Activated CD8-positive, alpha-beta memory T cell treated with anti-CD3 and anti-CD28 coated beads, Interleukin-2, amount 50 U/mL, for 1 hour (primary cell): ENCODE measurements around the gene MCRIP2.

Source experiments
- DNase-seq: peaks from one replicate; pipeline ENCODE4 v3.0.0-alpha.2; 2020; ENCODE audit errors: extremely low read depth

MCRIP2 gene

GRCh38 chr16:631808-632358 lies 9.7 kb upstream of the MCRIP2 start:
- no peak for DNase-seq

GRCh38 chr16:632486-633335 lies 8.9 kb upstream of the MCRIP2 start:
- no peak for DNase-seq

GRCh38 chr16:633336-634050 lies 8.1 kb upstream of the MCRIP2 start:
- no peak for DNase-seq

GRCh38 chr16:634051-634670 lies 7.5 kb upstream of the MCRIP2 start:
- DNase-seq: no peak

- no peak for DNase-seq
Observed at GRCh38 chr16:634996-635395, 6.6 kb upstream of the MCRIP2 start.

GRCh38 chr16:635573-636205 lies 5.9 kb upstream of the MCRIP2 start:
- DNase-seq: no peak

- DNase-seq: peak; percentile 82
Observed at GRCh38 chr16:636206-637080, 5.2 kb upstream of the MCRIP2 start, which contains the start of gene METTL26. METTL26 (minus strand) TSS chr16:636305; CDS start chr16:636290, 15 bp downstream.

- peak; percentile 70 for DNase-seq
Observed at GRCh38 chr16:637081-638018, 4.3 kb upstream of the MCRIP2 start.

GRCh38 chr16:638034-638543 lies 3.5 kb upstream of the MCRIP2 start:
- no peak for DNase-seq

- no peak for DNase-seq
Observed at GRCh38 chr16:638836-639235, 2.8 kb upstream of the MCRIP2 start.

- DNase-seq: no peak
Observed at GRCh38 chr16:640614-641013, 1.0 kb upstream of the MCRIP2 start.

- no peak for DNase-seq
Observed at GRCh38 chr16:642189-643049, 791 bp downstream of the MCRIP2 start.

GRCh38 chr16:643050-643368 lies 1.4 kb downstream of the MCRIP2 start:
- DNase-seq: no peak

GRCh38 chr16:644556-644955 lies 2.9 kb downstream of the MCRIP2 start:
- no peak for DNase-seq

GRCh38 chr16:645852-646678 lies 4.4 kb downstream of the MCRIP2 start:
- no peak for DNase-seq

- DNase-seq: no peak
Observed at GRCh38 chr16:646679-647172, 5.1 kb downstream of the MCRIP2 start.

GRCh38 chr16:647173-647902 lies 5.7 kb downstream of the MCRIP2 start:
- DNase-seq: no peak
